NCI-H774 (cell line): ENCODE measurements around the gene ERMAP.
A peak's percentile ranks its signal among the peaks of the same experiment; 100 is the strongest.

Experiments used
- DNase-seq: peaks from one replicate; lab custom pipeline; 2025; lab: John Stamatoyannopoulos, UW

ERMAP gene

DNA sequence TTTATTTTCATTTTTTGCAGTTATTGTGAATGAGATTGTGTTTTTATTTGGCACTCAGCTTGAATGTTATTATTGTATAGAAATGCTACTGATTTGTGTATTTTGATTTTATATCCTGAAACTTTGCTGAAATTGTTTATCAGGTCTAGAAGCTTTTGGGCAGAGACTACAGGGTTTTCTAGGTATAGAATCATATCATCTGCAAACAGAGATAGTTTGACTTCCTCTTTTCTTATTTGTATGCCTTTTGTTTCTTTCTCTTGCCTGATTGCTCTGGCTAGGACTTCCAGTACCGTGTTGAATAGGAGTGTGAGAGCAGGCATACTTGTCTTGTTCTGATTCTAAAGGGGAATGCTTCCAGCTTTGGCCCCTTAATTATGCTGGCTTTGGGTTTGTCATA lies 56.7 kb downstream of the ERMAP start:
- no peak for DNase-seq

- DNase-seq = peak; percentile 54
Observed at GRCh38 chr1:42876009-42876408, 59.1 kb downstream of the ERMAP start.

DNA sequence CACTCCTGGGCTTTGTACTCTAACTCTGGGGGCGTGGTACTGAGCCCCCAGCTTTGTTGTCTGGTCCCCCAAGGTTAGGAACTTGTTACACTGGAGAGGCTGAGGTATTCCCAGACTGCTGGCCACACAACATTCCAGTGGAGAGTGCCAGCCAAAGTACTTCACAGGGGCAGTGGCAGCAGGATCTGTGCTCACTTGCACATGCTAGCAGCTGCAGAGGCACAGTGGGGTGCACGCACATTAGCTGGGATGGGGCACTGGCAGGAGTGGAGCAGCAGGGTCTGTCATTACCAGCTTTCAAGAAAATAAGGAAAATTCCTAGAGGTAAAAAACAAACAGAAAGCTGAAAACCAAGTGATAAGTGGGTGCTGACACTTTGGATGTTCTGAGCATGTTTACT lies 60.5 kb downstream of the ERMAP start:
- no peak for DNase-seq

DNA sequence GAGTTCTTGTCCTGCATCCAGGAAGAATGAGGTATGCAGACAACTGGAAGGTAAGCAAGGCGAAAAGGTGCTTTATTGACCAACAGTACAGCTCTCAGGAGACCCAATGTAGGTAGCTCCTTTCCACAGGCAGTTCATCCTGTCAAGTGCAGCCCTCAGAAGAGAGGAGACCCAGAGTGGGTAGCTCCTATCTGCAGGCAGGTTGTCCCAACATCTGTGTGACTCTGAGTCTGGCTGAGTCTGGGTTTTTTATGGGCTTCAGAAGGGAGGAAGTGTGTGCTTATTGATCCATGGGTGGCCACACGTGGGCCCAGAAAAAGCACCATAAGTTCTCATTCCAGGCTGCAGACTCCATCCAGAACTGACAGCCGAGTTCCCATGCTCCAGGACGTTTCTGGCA lies 63.5 kb downstream of the ERMAP start:
- DNase-seq = no peak

DNA sequence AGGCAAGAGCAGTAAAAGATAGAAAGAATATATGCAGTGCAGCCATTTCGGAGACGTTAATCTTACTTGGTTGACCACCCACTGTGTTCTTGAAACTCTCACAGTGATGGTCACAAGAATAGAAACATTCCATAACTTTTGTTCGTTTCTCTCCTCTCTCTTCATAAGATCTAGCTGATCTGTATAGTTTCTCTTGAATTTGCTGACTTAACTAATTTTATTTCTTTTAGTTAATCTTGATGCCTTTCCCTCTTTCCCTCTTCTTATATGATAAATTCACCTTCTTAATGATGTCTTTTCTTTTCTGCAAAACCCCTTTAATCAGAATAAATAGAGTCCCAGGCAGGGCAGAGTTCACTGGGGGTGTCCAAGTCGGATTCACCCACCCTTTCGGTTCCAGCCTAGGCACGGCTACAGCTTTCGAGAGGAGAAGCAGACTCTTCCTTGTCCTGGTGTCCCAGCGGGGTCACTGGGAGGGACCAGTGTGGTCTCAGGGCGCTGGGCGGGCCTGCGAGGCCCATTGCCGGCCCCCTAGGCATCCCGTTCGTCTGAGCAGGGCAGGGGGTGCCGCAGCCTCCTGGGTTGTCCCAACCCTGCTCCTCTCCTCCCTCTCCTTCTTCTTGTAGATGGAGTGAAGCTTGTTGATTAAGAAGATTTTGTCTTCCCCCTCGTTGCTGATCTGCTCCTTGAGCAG lies 69.3 kb downstream of the ERMAP start:
- no peak for DNase-seq

DNA sequence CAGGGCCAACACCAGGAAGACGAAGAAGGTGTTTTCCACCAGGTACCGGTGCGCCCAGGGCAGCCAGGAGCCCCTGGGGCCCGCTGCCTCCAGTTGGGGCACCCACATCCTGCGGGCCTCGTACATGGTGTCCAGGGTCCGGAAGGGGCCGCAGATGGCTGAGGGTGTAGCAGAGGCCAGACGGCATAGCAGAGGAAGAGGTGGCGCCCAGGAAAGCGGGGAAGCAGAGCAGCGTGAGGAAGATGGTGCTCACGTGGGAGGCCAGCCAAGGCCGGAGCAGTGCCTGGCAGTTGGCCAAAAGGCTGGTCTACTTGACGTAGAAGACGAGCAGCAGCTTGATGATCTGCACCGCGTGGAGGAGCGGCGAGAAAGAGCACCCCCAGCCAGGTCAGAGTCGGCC lies 69.9 kb downstream of the ERMAP start:
- DNase-seq = no peak

DNA sequence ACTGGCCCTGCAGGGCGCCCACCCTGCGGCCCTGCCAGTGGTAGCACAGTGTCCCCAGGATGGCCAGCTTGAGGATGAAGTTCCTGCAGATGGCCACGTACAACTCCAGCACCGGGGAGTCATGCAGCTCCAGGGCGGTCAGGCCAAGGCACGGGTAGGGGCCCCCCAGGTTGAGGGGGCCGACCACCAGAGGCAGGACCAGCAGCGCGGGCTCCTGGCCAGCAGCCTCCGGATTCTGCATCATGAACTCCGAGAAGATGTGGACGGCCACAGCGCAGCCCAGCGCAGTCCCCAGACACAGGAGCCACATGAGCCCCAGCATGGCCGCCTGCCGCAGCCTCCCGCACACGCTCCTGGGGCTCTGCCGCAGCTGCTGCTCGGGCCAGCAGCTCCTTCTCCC lies 70.4 kb downstream of the ERMAP start:
- DNase-seq = no peak

DNA sequence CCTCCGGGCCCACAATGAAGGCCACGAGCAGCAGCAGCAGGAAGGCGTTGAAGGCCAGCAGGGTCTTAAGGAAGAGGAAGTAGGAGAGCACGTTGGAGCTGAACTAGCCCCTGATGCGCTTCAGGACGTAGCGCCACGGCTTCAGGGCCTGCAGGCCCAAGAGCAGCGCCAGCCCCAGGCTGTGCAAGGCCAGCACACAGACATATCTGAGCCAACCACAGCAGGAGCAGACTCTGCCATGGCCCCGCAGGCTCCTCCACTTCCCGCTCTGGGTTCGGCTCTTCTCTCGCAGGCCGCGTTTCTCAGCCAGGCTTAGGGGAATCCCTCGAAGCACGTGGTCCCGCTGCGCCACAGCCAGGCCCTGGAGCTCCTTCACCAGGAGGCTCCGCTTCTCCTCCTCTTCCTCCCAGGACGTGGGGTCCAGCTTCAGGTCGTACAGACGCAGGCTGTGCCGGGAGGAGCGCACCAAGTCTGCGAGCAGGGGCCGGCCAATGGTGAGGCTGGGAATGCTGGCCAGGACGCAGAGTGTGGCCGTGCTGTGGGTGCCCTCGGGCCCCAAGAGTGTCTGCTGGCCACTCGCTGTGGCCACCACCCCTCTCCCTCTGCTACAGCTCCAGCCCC lies 71.2 kb downstream of the ERMAP start:
- no peak for DNase-seq

DNA sequence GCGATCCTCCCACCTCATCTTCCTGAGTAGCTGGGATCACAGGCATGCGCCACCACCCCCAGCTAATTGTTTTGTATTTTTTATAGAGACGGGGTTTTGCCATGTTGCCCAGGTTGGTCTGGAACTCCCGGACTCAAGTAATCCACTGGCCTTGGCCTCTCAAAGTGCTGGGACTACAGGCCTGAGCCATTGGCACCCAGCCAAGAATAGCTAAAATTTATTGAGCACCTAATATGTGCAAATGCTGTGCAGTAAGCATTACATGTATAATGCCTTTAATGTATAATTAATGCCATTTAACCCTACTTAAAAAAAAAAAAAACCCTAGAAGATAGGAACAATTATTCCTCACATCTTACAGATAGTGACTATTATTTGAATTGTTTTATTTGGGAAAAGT lies 72.3 kb downstream of the ERMAP start:
- no peak for DNase-seq

GRCh38 chr1:42891465-42892138 lies 74.7 kb downstream of the ERMAP start:
- DNase-seq = no peak
